ENCODE data around the gene BLTP3B. TPM values are rescaled to one million over a fixed set of nuclear protein-coding genes. Genes with fewer than 3 reads are reported as not detected.

Gene BLTP3B
- total and polyA plus RNA-seq, 4 experiments from 2014 or later: 11.0 to 16.8 (median 15.5) TPM

- intact Hi-C loops (cut with micrococcal nuclease): loop anchor here (1.0 kb wide), 1 partner anchor 37 kb away; the partner anchor contains the start of gene ACTR6
- no peaks in the 10 kb centered on the region for H3K27me3 ChIP-seq (ENCODE audit: insufficient read depth, low read length)
- H3K9me3 ChIP-seq (ENCODE audit: control insufficient read depth in 1 of 2, low read length in 2 of 2): no peaks in the 10 kb centered on the region
- ChIA-PET POLR2A (ENCODE audit: partially characterized antibody) (interaction anchor here (0.6 to 3.2 kb wide), 5 partner anchors 9 to 104 kb away, joined by 3 to 13 read pairs (median 3); partner anchors contain the start of gene ACTR6), CTCF (ENCODE audit: partially characterized antibody) (interaction anchor here (1.2 to 6.2 kb wide), 3 partner anchors 10 to 34 kb away, joined by 3 to 64 read pairs (median 5); no protein-coding TSS in a partner anchor)
- peaks cover 0 to 4% of the 10 kb centered on the region in 2 donors for H3K36me3 Mint-ChIP-seq
- peak overlapping the region in 1 of 2 donors; percentile 14 for H3K4me3 ChIP-seq (ENCODE audit: low read length in 2 of 2)
- peak; percentile 55 to 74 (median 57) for DNase-seq
- H3K27me3 Mint-ChIP-seq: no peaks in the 10 kb centered on the region
- peak overlapping the region; percentile 45 to 77 (median 71) for H3K4me3 Mint-ChIP-seq
- H3K27ac ChIP-seq (ENCODE audit: low read depth, low read length): no peak overlapping the region
- H3K27ac Mint-ChIP-seq: peak overlapping the region in 2 of 7 donors; percentile 59 to 88
- H3K36me3 ChIP-seq (ENCODE audit: insufficient read depth, low read length): no peaks in the 10 kb centered on the region
- H3K4me1 Mint-ChIP-seq: peaks cover 7 to 12% (median 9%) of the 10 kb centered on the region in 4 donors
- peaks cover 5% of the 10 kb centered on the region for H3K4me1 ChIP-seq (ENCODE audit: insufficient read depth, low read length)
- no peaks in the 10 kb centered on the region for H3K9me3 Mint-ChIP-seq
Measured at GRCh38 chr12:100163416-100164152, 20.9 kb upstream of the BLTP3B start.

DNA sequence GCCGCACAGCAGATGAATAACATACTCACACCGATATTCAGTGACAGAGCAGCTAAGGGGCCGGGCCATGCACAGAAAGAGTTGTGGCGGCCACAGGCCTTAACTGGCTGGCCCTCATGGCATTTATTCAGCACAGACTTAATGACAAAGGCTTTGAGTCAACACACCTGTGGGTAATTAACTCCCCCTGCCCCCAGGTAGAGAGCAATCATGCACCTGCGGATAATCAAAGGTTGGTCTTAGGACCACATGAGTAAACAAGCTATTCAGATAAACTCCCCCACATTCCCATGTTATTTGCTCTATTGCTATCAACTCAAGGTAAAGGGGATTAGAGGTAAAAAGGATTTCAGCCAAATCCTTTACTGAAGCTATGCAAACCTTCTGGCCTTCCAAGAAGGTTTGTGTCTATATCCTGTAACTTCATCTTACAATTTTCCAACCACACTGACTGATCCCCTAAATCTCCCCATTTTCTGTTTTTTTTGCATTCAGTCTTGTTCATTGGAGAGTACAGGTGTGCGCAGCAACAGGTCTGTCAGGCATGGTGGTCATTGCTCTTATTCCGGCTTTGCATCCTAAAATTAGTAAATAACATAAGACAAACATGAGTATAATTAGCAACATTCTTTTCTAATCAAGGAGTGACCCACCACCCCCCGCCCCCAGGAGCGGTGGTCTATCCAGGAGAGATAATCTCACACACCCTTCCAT, 16.9 kb upstream of the BLTP3B start:
- Histone ChIP-seq H3K4me1 (ENCODE audit: insufficient read depth, low read length) (peaks cover 5% of the 10 kb centered on the region), H3K4me3 (ENCODE audit: low read length in 2 of 2) (no peak overlapping the region), H3K27me3 (ENCODE audit: insufficient read depth, low read length) (no peaks in the 10 kb centered on the region), H3K27ac (ENCODE audit: low read depth, low read length) (no peak overlapping the region), H3K9me3 (ENCODE audit: control insufficient read depth in 1 of 2, low read length in 2 of 2) (no peaks in the 10 kb centered on the region), H3K36me3 (ENCODE audit: insufficient read depth, low read length) (no peaks in the 10 kb centered on the region)
- intact Hi-C loops (cut with micrococcal nuclease): no loop called here
- DNase-seq: no peak
- no peaks in the 10 kb centered on the region for H3K27me3 Mint-ChIP-seq
- H3K4me3 Mint-ChIP-seq: no peak overlapping the region
- ChIA-PET POLR2A (ENCODE audit: partially characterized antibody) (no interaction called here), CTCF (ENCODE audit: partially characterized antibody) (interaction anchor here (1.2 to 1.4 kb wide), 2 partner anchors 10 to 42 kb away, joined by 4 to 5 read pairs; partner anchors contain the start of gene ACTR6)
- no peaks in the 10 kb centered on the region for H3K9me3 Mint-ChIP-seq
- peaks cover 9 to 16% (median 11%) of the 10 kb centered on the region in 4 donors for H3K4me1 Mint-ChIP-seq
- no peak overlapping the region for H3K27ac Mint-ChIP-seq
- peaks cover 0 to 4% of the 10 kb centered on the region in 2 donors for H3K36me3 Mint-ChIP-seq

DNA sequence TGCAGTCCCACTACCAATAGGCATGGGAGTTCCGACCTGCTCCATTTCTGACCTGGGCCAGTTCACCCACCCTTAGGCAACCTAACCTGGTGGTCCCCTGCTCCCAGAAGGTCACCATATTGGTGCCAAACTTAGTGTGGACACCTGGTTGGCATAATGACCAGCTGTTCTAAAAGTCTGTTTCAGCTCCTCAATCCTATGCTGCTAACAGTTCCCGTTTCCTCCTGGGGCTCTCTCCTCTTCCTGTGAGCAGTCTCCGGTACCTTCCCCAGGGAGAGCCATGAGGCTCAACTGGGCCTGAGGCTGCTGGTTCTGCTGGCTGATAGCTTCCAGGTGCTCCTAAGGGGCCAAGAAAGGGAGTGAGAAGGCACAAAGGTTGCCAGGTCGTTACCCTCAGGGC, 15.9 kb upstream of the BLTP3B start:
- Histone ChIP-seq H3K36me3 (ENCODE audit: insufficient read depth, low read length) (no peaks in the 10 kb centered on the region), H3K4me1 (ENCODE audit: insufficient read depth, low read length) (peaks cover 2% of the 10 kb centered on the region), H3K4me3 (ENCODE audit: low read length in 2 of 2) (no peak overlapping the region), H3K9me3 (ENCODE audit: control insufficient read depth in 1 of 2, low read length in 2 of 2) (no peaks in the 10 kb centered on the region), H3K27ac (ENCODE audit: low read depth, low read length) (no peak overlapping the region), H3K27me3 (ENCODE audit: insufficient read depth, low read length) (no peaks in the 10 kb centered on the region)
- Mint-ChIP-seq H3K36me3 (peaks cover 0 to 4% of the 10 kb centered on the region in 2 donors), H3K9me3 (no peaks in the 10 kb centered on the region), H3K4me3 (peak overlapping the region in 1 of 8 donors; percentile 54), H3K4me1 (peaks cover 5 to 9% (median 7%) of the 10 kb centered on the region in 4 donors), H3K27ac (no peak overlapping the region), H3K27me3 (no peaks in the 10 kb centered on the region)
- ChIA-PET CTCF (ENCODE audit: partially characterized antibody) (interaction anchor here (1.0 to 1.4 kb wide), 5 partner anchors 8 to 109 kb away, joined by 3 to 5 read pairs (median 4); partner anchors contain the start of gene ACTR6), POLR2A (ENCODE audit: partially characterized antibody) (no interaction called here)
- DNase-seq: no peak
- intact Hi-C loops (cut with micrococcal nuclease): no loop called here

DNA sequence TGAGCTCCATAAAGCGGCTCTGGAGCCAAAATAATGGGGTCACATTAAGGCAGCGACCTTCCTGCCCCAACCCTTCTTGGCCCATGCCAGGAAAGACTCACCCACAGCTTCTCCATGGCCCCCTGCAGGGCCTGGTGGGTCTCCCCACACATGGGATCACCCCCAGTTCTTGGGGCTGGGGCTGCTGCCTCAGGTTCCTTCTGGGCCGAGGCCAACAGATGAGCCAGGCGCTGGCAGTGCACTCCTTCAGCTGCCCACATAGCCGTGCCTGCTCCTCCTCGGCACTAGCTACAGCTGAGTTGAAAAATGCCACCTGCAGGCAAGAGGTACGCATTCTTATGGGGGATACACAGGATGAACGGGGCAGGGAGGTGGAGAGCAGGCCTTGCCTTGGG, 14.8 kb upstream of the BLTP3B start:
- intact Hi-C loops (cut with micrococcal nuclease): no loop called here
- H3K27ac Mint-ChIP-seq: no peak overlapping the region

GRCh38 chr12:100156731-100157426, 14.2 kb upstream of the BLTP3B start:
- H3K4me3 ChIP-seq (ENCODE audit: low read length in 2 of 2): no peak overlapping the region
- peaks cover 3 to 7% (median 4%) of the 10 kb centered on the region in 4 donors for H3K4me1 Mint-ChIP-seq
- no peak for DNase-seq
- peaks cover 0 to 2% (median 0%) of the 10 kb centered on the region in 8 donors for H3K9me3 Mint-ChIP-seq
- H3K36me3 ChIP-seq (ENCODE audit: insufficient read depth, low read length): no peaks in the 10 kb centered on the region
- peaks cover 0 to 4% of the 10 kb centered on the region in 2 donors for H3K36me3 Mint-ChIP-seq
- H3K27me3 Mint-ChIP-seq: no peaks in the 10 kb centered on the region
- ChIA-PET CTCF (ENCODE audit: partially characterized antibody) (interaction anchor here (0.9 to 2.8 kb wide), 3 partner anchors 18 to 44 kb away, joined by 3 to 17 read pairs (median 5); partner anchors contain the start of gene ACTR6), POLR2A (ENCODE audit: partially characterized antibody) (no interaction called here)
- H3K27ac ChIP-seq (ENCODE audit: low read depth, low read length): no peak overlapping the region
- H3K27ac Mint-ChIP-seq: no peak overlapping the region
- H3K27me3 ChIP-seq (ENCODE audit: insufficient read depth, low read length): no peaks in the 10 kb centered on the region
- no peaks in the 10 kb centered on the region for H3K4me1 ChIP-seq (ENCODE audit: insufficient read depth, low read length)
- no peak overlapping the region for H3K4me3 Mint-ChIP-seq
- H3K9me3 ChIP-seq (ENCODE audit: control insufficient read depth in 1 of 2, low read length in 2 of 2): no peaks in the 10 kb centered on the region
- intact Hi-C loops (cut with micrococcal nuclease): no loop called here

More for the DNA sequence above, 14.8 kb upstream of the BLTP3B start:
- Mint-ChIP-seq H3K27me3 (no peaks in the 10 kb centered on the region), H3K4me1 (peaks cover 3 to 7% (median 4%) of the 10 kb centered on the region in 4 donors), H3K4me3 (no peak overlapping the region), H3K9me3 (peaks cover 0 to 2% (median 0%) of the 10 kb centered on the region in 8 donors), H3K36me3 (peaks cover 0 to 4% of the 10 kb centered on the region in 2 donors)
- H3K4me3 ChIP-seq (ENCODE audit: low read length in 2 of 2): no peak overlapping the region
- no peaks in the 10 kb centered on the region for H3K9me3 ChIP-seq (ENCODE audit: control insufficient read depth in 1 of 2, low read length in 2 of 2)
- DNase-seq: no peak
- POLR2A ChIA-PET (ENCODE audit: partially characterized antibody): no interaction called here
- H3K27me3 ChIP-seq (ENCODE audit: insufficient read depth, low read length): no peaks in the 10 kb centered on the region
- CTCF ChIA-PET (ENCODE audit: partially characterized antibody): interaction anchor here (0.9 to 1.1 kb wide), 4 partner anchors 8 to 35 kb away, joined by 3 to 5 read pairs (median 4); no protein-coding TSS in a partner anchor
- H3K36me3 ChIP-seq (ENCODE audit: insufficient read depth, low read length): no peaks in the 10 kb centered on the region
- H3K27ac ChIP-seq (ENCODE audit: low read depth, low read length): no peak overlapping the region
- no peaks in the 10 kb centered on the region for H3K4me1 ChIP-seq (ENCODE audit: insufficient read depth, low read length)

- CTCF ChIA-PET (ENCODE audit: partially characterized antibody): interaction anchor here (0.7 to 4.6 kb wide), 26 partner anchors 10 to 399 kb away, joined by 3 to 64 read pairs (median 5); partner anchors contain the start of gene ACTR6
Measured at GRCh38 chr12:100154474-100155247, 12.0 kb upstream of the BLTP3B start.

More at GRCh38 chr12:100154474-100155247, 12.0 kb upstream of the BLTP3B start:
- Histone ChIP-seq H3K27me3 (ENCODE audit: insufficient read depth, low read length) (no peaks in the 10 kb centered on the region), H3K27ac (ENCODE audit: low read depth, low read length) (no peak overlapping the region), H3K9me3 (ENCODE audit: control insufficient read depth in 1 of 2, low read length in 2 of 2) (no peaks in the 10 kb centered on the region), H3K36me3 (ENCODE audit: insufficient read depth, low read length) (no peaks in the 10 kb centered on the region), H3K4me1 (ENCODE audit: insufficient read depth, low read length) (no peaks in the 10 kb centered on the region), H3K4me3 (ENCODE audit: low read length in 2 of 2) (no peak overlapping the region)
- DNase-seq: peak; percentile 53 to 70 (median 57)
- no peaks in the 10 kb centered on the region for H3K27me3 Mint-ChIP-seq
- intact Hi-C loops (cut with micrococcal nuclease): loop anchor here (2.0 kb wide), 1 partner anchor 46 kb away; the partner anchor contains the start of gene ACTR6
- H3K4me3 Mint-ChIP-seq: no peak overlapping the region
- POLR2A ChIA-PET (ENCODE audit: partially characterized antibody): interaction anchor here (0.7 to 1.4 kb wide), 2 partner anchors 9 to 46 kb away, joined by 3 to 5 read pairs; partner anchors contain the start of gene ACTR6
- H3K4me1 Mint-ChIP-seq: peaks cover 3 to 7% (median 4%) of the 10 kb centered on the region in 4 donors
- peaks cover 0 to 2% (median 0%) of the 10 kb centered on the region in 8 donors for H3K9me3 Mint-ChIP-seq
- H3K27ac Mint-ChIP-seq: peak overlapping the region in 1 of 7 donors; percentile 39
- H3K36me3 Mint-ChIP-seq: peaks cover 0 to 2% of the 10 kb centered on the region in 2 donors
